SJSA1 (cell line): Measurements from ENCODE around the gene AMN. TPM values are rescaled to one million over a fixed set of nuclear protein-coding genes. Genes with fewer than 3 reads are reported as not detected.

Source experiments
- DNase-seq, 2 experiments: peaks; one replicate each; pipeline ENCODE4 v3.0.0-alpha.2; 2015 to 2020; ENCODE audit warnings: low spot score in 2 of 2, low read depth in 1 of 2
- H3K27ac ChIP-seq: fragments of 250-450 bp; sonication (Bioruptor Pico); 2 replicates; pipeline ENCODE4 v1.5.1; 2020; ENCODE audit warnings: mild to moderate bottlenecking, moderate library complexity
- H3K27me3 ChIP-seq: fragments of 250-450 bp; sonication (Bioruptor Pico); replicated peaks from 2 replicates; pipeline ENCODE4 v1.5.1; 2020; ENCODE audit warnings: mild to moderate bottlenecking, moderate library complexity
- H3K36me3 ChIP-seq: fragments of 250-450 bp; sonication (Bioruptor Pico); 2 replicates; pipeline ENCODE4 v1.5.1; 2020; ENCODE audit warnings: mild to moderate bottlenecking
- H3K4me1 ChIP-seq: fragments of 250-450 bp; sonication (Bioruptor Pico); replicated peaks from 2 replicates; pipeline ENCODE4 v1.6.1; 2021; ENCODE audit warnings: mild to moderate bottlenecking
- H3K4me3 ChIP-seq: fragments of 250-450 bp; sonication (Bioruptor Pico); 2 replicates; pipeline ENCODE4 v1.5.1; 2020; ENCODE audit warnings: mild to moderate bottlenecking
- H3K9me3 ChIP-seq: fragments of 250-450 bp; sonication (Bioruptor Pico); replicated peaks from 2 replicates; pipeline ENCODE4 v1.5.1; 2020; ENCODE audit warnings: mild to moderate bottlenecking
- total RNA-seq: library from RNA; depleted of rRNA; stranded (reverse); fragments of >200 nt; shearing (Covaris generic); gene quantifications from 2 replicates; pipeline ENCODE4 v1.2.3, GENCODE V29; 2014

The AMN gene
- total RNA-seq, 1 experiment from 2014 or later, result not detected

DNA sequence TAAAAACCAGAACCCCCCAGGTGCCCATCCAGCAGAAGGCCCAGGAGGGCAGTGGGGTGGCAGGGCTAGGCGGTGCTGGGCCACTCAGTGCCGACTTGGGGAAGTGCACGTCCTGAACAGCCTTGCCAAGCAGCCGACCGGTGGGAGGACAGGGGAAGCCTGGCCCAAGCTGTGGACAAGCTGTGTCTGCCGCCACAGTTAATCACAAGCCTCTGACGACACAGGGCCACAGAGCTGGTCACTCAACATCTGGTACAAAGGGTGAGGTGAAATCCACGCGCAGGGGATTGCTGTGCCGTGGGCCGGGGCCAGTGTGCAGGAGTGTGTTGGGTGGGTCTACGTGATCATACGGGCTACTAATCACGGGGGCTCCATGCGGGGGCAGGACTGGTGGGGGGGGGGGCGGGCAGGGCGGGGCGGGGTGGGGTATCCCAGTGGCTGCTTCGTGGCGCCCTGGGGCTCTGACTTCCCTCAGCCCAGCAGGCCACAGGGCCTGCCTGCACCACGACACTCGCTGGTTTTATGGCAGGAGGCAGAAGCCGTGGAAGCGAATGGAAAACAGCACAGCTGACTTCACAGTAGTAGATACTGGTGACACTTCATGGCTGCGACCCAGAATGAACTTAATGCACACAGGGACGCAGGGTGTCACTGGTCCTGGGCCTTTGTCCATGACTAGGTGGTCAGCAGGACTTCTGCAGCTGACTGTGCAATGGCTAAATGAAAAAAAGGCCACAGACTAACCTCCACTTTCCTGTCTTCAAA, 10.2 kb downstream of the AMN start:
- Histone ChIP-seq H3K36me3 (peaks cover 28% of the 10 kb centered on the region), H3K27me3 (peaks cover 30% of the 10 kb centered on the region), H3K9me3 (no peaks in the 10 kb centered on the region), H3K27ac (no peak overlapping the region), H3K4me1 (peaks cover 17% of the 10 kb centered on the region), H3K4me3 (no peak overlapping the region)
- no peak for DNase-seq

DNA sequence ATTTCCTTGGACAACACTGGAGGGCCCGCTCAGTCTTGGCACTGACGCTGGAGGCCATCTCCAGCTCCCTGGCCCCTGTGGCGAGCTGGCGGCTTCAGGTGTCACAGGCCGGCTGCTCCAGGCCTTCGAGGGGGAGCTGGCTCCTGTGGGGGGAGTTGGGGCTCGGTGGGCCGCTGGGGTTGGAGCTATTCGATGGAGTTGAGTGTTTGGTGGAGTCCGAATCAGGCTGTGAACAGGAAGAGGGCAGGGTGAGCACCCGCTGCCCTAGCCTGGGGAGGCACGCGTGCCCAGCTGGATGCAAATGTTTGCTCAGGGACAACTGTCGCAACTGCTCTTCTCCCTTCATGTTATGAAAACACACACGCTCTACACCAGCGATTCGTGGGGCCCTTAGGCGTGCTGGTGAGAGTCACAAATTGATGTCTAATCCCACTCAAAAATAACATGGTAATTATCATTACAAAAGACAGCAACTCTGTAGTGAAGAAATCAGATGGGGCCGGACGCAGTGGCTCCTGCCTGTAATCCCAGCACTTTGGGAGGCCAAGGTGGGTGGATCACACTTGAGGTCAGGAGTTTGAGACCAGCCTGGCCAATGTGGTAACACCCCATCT, 11.3 kb downstream of the AMN start:
- Histone ChIP-seq H3K27ac (no peak overlapping the region), H3K9me3 (no peaks in the 10 kb centered on the region), H3K4me1 (peaks cover 14% of the 10 kb centered on the region), H3K36me3 (peaks cover 37% of the 10 kb centered on the region), H3K27me3 (peaks cover 21% of the 10 kb centered on the region), H3K4me3 (no peak overlapping the region)
- DNase-seq, result no peak

DNA sequence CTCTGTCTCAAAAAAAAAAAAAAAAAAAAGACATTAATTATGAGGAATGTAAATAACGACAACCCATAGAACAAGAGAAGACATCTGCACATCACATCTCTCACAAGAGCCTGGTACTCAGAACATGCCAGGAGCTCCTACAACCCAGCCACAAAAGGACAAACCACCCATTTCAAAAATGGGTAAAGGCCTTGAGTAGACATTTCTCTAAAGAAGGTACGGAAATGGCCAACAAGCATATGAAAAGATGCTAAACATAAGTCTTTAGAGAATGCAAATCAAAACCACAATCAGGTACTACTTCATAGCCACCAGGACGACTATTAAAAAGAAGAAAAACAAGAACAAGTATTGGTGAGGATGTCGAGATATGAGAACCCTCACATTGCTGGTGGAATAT, 13.3 kb downstream of the AMN start:
- Histone ChIP-seq H3K36me3 (peaks cover 57% of the 10 kb centered on the region), H3K4me1 (no peaks in the 10 kb centered on the region; the same call in 1 of the 2 replicates), H3K27ac (no peak overlapping the region), H3K27me3 (peaks cover under 1% of the 10 kb centered on the region), H3K4me3 (no peak overlapping the region), H3K9me3 (no peaks in the 10 kb centered on the region)
- DNase-seq, result no peak

GRCh38 chr14:102937331-102938175, 15.1 kb downstream of the AMN start:
- H3K4me3 ChIP-seq, result no peak overlapping the region
- no peaks in the 10 kb centered on the region for H3K27me3 ChIP-seq
- no peaks in the 10 kb centered on the region for H3K9me3 ChIP-seq
- H3K4me1 ChIP-seq, result no peaks in the 10 kb centered on the region
- H3K27ac ChIP-seq, result no peak overlapping the region
- DNase-seq, result no peak
- peaks cover 68% of the 10 kb centered on the region for H3K36me3 ChIP-seq

DNA sequence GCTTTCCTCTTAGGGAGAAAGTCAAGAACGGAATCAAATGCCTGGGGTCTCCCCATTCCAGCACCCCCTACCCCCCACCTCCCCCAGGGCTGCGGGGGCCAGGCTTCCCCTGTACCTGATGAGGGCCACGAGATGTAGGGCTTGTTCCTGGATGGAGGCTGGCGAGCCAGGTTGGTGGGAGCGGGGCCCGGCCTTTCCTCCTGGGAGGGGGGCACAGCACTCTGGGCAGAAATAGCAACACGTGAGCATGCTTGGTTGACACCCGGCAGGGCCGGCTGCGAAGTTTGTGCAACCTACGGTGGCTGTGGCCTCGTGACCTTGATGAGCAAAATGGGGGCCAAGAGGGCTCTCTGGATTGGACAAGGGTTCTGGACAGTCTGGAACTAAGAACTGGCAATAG, 15.7 kb downstream of the AMN start:
- Histone ChIP-seq H3K4me3 (no peak overlapping the region), H3K36me3 (peaks cover 68% of the 10 kb centered on the region), H3K27ac (no peak overlapping the region), H3K4me1 (no peaks in the 10 kb centered on the region), H3K27me3 (no peaks in the 10 kb centered on the region), H3K9me3 (no peaks in the 10 kb centered on the region)
- no peak for DNase-seq

GRCh38 chr14:102939329-102939728, 16.9 kb downstream of the AMN start:
- H3K27ac ChIP-seq, result no peak overlapping the region
- peaks cover 70% of the 10 kb centered on the region for H3K36me3 ChIP-seq
- H3K4me1 ChIP-seq, result no peaks in the 10 kb centered on the region
- H3K4me3 ChIP-seq, result no peak overlapping the region
- H3K27me3 ChIP-seq, result no peaks in the 10 kb centered on the region
- DNase-seq, result no peak
- no peaks in the 10 kb centered on the region for H3K9me3 ChIP-seq

- no peak for DNase-seq
- Histone ChIP-seq H3K4me3 (no peak overlapping the region), H3K4me1 (peaks cover 2% of the 10 kb centered on the region), H3K9me3 (no peaks in the 10 kb centered on the region), H3K27me3 (no peaks in the 10 kb centered on the region), H3K36me3 (peaks cover 77% of the 10 kb centered on the region), H3K27ac (no peak overlapping the region)
Measured at GRCh38 chr14:102939820-102940561, 17.5 kb downstream of the AMN start.

- H3K27ac ChIP-seq, result no peak overlapping the region
- H3K9me3 ChIP-seq, result no peaks in the 10 kb centered on the region
- peaks cover 85% of the 10 kb centered on the region for H3K36me3 ChIP-seq
- no peak overlapping the region for H3K4me3 ChIP-seq
- no peaks in the 10 kb centered on the region for H3K27me3 ChIP-seq
- DNase-seq, result no peak
- H3K4me1 ChIP-seq, result peaks cover 9% of the 10 kb centered on the region
Measured at GRCh38 chr14:102940729-102941362, 18.4 kb downstream of the AMN start.

DNA sequence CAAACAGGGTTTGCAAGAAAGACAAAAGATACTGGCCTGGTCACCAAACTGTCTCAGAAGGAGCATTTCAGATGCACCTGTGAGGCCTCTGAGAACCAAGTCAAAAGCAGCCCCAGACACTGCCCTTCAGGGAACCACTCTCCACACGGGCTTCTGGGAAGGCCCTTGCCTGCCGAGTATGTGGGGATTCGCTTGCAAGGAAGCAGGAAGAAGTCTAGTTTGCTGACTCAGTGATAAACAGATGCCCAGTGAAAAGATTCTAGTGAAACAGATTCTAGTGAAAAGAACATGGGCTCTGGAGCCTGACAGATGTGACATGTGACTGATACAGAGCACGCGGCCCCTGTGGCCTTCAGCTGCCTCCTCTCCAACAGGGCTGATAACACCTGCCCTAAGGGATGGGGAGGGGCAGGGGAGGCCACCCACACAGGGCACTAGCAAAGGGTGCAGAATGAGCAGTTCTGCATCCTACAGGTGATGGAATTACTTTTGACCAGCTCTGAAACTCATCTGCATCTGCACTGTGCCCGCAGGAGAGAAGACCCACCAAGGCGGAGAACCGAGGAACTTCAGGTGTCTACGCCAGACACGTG, 19.1 kb downstream of the AMN start:
- peaks cover 92% of the 10 kb centered on the region for H3K36me3 ChIP-seq

GRCh38 chr14:102942069-102942468, 19.6 kb downstream of the AMN start:
- Histone ChIP-seq H3K4me1 (peaks cover 17% of the 10 kb centered on the region), H3K27me3 (no peaks in the 10 kb centered on the region), H3K36me3 (peaks cover 96% of the 10 kb centered on the region), H3K9me3 (no peaks in the 10 kb centered on the region), H3K27ac (no peak overlapping the region), H3K4me3 (no peak overlapping the region)
- no peak for DNase-seq

More for the DNA sequence above, 19.1 kb downstream of the AMN start:
- DNase-seq, result no peak
- Histone ChIP-seq H3K27me3 (no peaks in the 10 kb centered on the region), H3K4me1 (peaks cover 16% of the 10 kb centered on the region), H3K4me3 (no peak overlapping the region), H3K27ac (no peak overlapping the region), H3K9me3 (no peaks in the 10 kb centered on the region)

DNA sequence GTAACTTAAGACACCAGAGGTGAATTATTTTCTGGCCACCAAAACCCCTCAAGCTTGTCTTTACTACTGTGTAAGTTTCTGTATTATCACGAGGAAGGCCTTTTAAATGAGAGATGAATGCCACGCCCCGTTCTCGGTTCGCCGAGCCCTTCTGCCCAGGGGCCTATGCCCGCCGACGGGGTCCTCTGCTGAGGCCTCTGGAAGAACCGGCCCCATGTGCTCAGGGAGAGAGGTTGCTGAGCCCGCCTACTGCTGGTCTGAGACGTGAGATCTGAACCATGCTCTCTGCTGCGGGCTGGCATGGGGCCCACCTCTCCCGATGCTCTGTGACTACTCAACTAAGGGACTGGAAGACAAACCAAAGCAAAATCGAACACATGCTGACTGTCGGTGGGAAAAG, 21.0 kb downstream of the AMN start:
- H3K27ac ChIP-seq, result no peak overlapping the region
- H3K27me3 ChIP-seq, result no peaks in the 10 kb centered on the region
- no peak overlapping the region for H3K4me3 ChIP-seq
- DNase-seq, result no peak
- peaks cover 92% of the 10 kb centered on the region for H3K36me3 ChIP-seq
- no peaks in the 10 kb centered on the region for H3K9me3 ChIP-seq
- H3K4me1 ChIP-seq, result peaks cover 17% of the 10 kb centered on the region

GRCh38 chr14:102943979-102944378, 21.5 kb downstream of the AMN start:
- Histone ChIP-seq H3K9me3 (no peaks in the 10 kb centered on the region), H3K4me3 (no peak overlapping the region), H3K36me3 (peaks cover 90% of the 10 kb centered on the region), H3K27me3 (no peaks in the 10 kb centered on the region), H3K4me1 (peaks cover 21% of the 10 kb centered on the region), H3K27ac (no peak overlapping the region)
- no peak for DNase-seq
